Stimulated activated CD8-positive, alpha-beta memory T cell treated with anti-CD3 and anti-CD28 coated beads, Interleukin-15, amount 100 ng/mL, for 4 hours (primary cell): Measurements from ENCODE around the gene RCAN1.
"Not testable (repeated sequence)": the region's sequence is repeated elsewhere in the genome, so short reads cannot be mapped to it uniquely, and the experiment has no call there.

Source experiments
- DNase-seq, 2 donors: peaks; one replicate each; pipeline ENCODE4 v3.0.0-alpha.2; 2020; ENCODE audit warnings: low read depth in 2 of 2

RCAN1 gene

GRCh38 chr21:34621434-34622350 is 6.8 kb upstream of the RCAN1 start:
- DNase-seq, result no peak

DNA sequence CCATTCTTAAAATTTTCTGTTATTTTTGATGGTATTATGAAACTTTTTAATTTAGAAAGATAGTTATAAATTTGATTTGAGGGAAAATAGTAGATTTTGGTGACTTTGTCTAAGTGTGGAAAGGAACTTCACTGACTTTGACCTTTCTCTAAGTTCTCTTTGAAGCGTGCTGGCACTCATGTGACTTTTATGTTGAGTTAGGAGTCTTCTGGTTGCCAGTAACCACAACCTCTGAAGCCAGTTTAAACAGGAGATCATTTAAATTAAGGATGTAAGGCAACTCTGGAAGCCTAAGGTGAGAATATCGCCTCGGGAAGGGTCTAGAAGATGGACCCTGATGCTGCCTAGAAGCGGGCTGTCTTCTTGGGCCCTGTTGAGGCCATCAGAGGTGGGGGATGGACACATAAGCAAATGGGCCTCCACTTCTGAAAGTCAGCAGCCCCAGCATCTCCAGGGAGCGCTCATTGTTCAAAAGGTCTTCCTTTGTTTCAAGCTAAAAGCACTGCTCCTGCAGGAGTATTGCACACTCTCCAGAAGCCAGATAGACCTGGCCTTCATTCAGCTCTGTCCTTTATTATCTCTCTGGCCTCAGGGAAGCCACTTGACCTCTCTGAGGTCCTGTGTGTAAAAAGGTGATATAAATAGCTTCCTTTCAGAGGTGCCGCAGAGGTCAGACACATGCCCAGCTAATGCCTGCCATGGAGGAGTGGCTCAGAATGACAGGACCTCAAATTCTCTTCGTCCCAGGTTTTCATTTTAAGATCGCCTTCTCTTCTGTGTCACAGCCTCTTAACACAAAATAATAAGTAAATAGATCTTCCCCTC is 5.1 kb upstream of the RCAN1 start:
- DNase-seq, result no peak

- DNase-seq, result no peak
Measured at GRCh38 chr21:34618941-34619340, 4.0 kb upstream of the RCAN1 start.

DNA sequence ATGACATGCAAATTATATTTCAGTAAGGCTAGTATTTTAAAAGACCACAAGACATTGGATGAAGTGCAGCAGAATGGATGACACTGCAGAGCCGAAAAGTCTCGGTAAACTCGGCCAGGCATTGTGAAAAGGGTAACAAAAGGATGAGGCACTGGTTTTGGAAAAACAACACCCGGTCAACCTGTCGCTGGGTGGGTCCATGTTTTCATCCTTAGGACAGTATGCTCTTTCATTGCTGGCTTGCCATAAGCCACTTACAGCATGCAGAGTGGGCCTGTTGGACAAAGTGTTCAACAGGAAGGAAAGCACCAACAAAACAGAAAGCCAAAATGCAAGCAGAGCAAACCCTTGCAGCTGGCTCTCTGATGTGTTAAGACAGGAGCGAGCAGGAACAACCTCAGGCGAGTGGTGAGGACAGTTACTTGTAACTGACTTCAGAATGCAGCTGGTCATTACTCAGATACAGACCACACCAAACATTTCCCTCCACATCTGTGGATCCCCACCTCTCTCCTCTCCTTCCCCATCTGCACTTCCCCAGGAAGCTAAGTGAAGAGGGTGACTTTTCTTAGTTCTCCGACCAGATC is 2.9 kb upstream of the RCAN1 start:
- no peak for DNase-seq

DNA sequence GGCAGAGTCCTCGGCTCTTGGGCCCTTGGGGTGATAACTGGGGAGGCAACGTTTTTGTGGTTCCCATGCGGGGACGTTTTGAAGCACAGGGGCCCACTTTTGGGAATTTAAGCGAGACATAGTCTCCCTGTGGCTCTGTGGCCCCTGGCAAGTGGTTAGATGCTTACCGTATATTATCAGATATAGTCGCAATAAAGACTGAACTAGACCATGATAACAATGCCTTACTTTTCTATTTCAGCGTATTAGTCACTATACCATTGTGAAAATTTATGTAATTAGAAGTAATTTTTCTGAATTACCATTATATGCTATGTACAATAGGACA is 538 bp upstream of the RCAN1 start:
- DNase-seq, result no peak

GRCh38 chr21:34613679-34614627 is 960 bp downstream of the RCAN1 start:
- no peak for DNase-seq

GRCh38 chr21:34612557-34612956 is 2.4 kb downstream of the RCAN1 start:
- DNase-seq, result no peak

- no peak for DNase-seq
Measured at GRCh38 chr21:34612056-34612455, 2.9 kb downstream of the RCAN1 start.

DNA sequence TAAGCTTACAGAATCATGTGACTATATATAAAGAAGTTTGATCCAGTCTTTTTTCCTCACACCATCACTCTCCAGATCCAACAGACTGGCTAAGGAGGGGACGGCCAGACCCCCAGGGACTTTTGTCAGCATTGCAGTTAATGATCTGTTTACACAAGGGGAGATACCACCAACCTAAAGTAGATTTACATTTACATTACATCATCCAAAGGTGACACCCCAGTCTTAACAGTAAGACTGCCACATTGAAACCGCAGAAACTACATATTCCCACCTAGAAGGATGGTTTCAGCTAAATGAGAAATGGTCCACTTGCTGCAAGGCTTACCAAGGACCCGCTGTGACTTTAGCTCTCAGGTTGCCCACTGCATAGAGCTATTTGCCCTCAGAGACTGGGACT is 3.4 kb downstream of the RCAN1 start:
- DNase-seq, result no peak

- no peak for DNase-seq
Measured at GRCh38 chr21:34609933-34610549, 4.9 kb downstream of the RCAN1 start.

GRCh38 chr21:34609244-34609932 is 5.5 kb downstream of the RCAN1 start:
- no peak for DNase-seq

DNA sequence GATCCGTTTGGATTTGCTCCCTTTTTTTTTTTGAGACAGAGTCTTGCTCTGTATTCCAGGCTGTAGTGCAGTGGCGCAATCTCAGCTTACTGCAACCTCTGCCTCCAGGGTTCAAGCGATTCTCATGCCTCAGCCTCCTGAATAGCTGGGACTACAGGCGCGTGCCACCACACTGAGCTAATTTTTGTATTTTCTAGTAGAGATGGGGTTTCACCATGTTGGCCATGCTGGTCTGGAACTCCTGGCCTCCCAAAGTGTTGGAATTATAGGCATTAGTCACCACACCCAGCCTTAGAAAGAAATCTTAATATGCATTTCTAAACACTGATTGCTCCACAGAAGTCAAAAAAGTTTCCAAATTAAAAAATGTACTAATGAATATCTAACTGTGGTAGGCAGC is 7.5 kb downstream of the RCAN1 start:
- not testable (repeated sequence) for DNase-seq

DNA sequence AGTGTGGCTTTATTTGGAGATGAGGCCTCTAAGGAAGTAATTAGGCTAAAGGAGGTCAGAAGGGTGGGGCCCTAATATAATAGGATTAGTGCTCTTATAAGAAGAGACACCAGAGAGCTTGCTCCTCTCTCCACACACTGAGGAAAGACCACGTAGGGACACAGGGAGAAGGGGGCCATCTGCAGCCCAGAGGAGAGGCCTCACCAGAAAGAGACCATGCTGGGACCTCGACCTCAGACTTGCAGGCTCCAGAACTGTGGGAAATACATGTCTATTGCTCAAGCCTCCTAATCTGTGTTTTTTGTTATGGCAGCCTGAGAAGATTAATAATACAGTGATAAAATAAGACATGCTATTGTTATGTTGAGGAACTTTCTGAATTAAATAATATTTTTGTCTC is 8.3 kb downstream of the RCAN1 start:
- no peak for DNase-seq

DNA sequence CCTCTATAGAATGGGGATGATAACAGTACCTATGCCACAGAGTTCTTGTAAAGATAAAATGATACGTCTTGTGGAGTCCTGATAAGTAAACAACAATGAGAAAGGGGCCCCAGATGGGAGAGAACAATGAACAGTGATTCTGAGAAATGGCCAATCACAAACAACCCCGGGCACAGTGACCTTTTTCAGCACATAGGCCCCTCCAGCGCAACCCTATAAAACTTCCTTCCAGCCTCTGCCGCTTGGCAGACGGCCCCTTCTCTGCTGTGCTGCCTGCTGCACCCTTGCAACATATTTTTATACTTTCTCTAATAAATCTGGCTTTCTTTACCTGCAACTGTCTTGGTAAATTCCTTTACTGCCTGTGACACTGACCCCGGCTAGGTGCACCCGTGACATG is 8.9 kb downstream of the RCAN1 start:
- no peak for DNase-seq

- DNase-seq, result not testable (repeated sequence)
Measured at GRCh38 chr21:34604956-34605355, 10.0 kb downstream of the RCAN1 start.

GRCh38 chr21:34604556-34604955 is 10.4 kb downstream of the RCAN1 start:
- no peak for DNase-seq

DNA sequence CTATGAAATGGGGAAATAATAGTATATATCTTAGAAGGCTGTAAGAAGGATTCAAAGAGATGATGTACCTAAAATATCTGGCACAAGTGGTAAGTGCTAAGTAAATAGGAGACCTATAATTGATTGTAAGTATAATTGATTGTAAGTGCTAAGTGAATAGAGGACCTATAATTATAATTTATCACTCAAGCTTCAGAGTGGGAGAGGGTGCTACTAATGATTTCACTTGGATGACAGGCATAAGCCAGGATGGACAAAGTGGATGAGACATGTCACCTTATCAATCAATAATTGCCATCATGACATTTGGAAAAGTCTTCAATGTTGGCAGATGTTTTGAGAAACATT is 11.2 kb downstream of the RCAN1 start:
- no peak for DNase-seq

DNA sequence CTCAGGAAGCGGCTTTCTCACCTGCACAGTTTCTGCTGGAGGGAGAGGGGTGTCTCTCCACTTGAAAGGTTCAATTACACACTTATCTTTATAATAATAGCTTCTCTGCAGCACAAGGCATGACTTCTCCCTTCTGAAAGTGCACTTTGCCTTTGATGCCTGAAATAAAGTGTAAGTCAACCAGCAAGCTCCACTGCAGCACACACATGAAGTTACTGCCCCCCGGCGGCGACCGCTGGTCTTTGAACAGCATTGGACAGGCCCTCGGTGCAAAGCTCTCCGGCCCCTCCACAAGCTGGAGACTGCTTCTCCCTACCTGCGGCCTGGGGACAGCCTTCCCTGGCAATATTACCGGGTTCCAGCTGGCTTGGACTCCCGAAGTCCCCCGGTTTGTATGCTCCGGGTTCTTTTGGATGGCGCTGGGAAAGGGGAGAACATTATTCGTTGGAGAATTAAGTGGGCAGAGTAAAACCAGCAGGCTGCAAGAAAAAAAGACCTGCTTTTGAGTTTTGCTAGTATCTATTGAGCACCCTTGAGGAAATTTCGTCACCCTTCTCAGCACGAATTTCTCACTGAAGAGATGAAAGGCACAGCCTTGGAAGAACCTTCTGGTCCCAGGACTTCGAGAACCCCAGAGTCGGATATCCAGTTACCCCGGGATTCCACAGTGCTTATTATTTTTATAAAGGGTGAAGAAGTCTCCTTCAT is 11.8 kb downstream of the RCAN1 start:
- peak in 1 of 2 donors; percentile 8 for DNase-seq

DNA sequence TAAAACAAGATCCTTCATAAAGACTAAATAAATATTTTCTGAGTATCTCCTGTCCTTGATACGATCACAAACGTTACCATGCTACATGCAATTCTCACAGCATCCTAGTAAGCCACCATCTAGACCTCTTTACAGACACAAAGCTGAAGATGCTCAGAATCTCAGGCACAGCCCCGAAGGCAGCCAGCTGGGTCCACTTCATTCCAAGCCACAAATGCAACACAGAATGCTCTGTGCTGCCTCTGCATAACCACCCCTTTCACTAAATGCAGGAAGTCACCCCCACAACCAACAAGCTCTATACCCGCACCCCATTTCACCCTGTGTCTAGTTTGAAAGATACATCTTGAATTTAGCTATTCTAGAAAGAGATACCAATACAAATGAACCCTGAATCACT is 12.9 kb downstream of the RCAN1 start:
- DNase-seq, result no peak

GRCh38 chr21:34599534-34600101 is 15.3 kb downstream of the RCAN1 start:
- DNase-seq, result no peak
